ENCODE data around the gene KCNQ1OT1. TPM values are rescaled to one million over a fixed set of nuclear protein-coding genes. Genes with fewer than 3 reads are reported as not detected.

Gene KCNQ1OT1
- total and polyA plus RNA-seq, 2 of the 4 experiments (the other 2 are of a cell fraction): 0.14 to 2.0 TPM

DNA sequence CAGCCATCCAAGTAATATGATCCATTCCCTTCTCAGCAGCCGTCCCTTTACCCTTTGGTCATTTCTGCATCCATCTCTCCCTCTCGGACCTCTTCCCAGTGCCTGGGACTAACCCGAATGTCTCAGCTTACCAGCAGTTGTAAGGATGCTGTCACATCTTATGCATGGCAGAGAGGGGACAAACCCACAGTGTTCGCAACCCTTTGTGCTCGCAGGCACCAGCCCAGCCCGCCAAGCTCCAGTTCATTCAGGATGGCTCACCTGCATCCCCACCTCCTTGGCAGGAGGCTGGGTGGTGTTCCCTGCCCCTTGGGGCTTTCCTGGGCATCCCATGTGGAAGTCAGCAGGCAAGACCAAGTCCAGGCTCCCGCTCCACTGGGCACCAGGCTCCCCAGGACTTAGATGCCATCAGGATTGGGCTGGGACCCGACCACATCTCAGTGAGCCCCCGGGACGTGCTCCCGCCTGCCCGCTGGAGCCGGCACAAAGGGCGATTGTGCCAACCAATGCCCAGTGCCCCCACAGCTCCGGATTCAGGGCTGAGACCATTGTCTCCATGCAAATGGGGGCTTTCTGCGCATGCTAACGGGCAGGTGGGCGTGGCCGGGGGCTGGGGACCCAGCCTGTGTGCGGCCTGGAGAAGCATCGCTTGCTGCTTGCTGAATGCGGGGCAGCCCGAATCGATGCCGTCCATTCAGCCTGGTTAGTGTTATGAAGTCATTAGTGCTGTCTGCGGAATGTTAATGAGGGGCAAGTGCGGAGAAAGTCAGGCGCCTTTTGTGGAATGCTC lies 108.6 kb downstream of the KCNQ1OT1 start:
- Histone ChIP-seq H2AK5ac (ENCODE audit: low read depth, low read length) (no peak overlapping the region), H3K4me1 (ENCODE audit: control insufficient read depth, insufficient read depth, low read length) (no peaks in the 10 kb centered on the region), H3K27ac (ENCODE audit: insufficient read depth, low read length) (no peak overlapping the region), H4K5ac (ENCODE audit: low read depth, low read length) (no peak overlapping the region), H2AK9ac (replicated peaks; ENCODE audit: low read depth, low read length, poor library complexity) (no peak overlapping the region), H2BK120ac (ENCODE audit: low read depth, low read length) (no peak overlapping the region), H2BK15ac (ENCODE audit: low read depth, low read length) (no peak overlapping the region), H3K79me1 (ENCODE audit: low read depth in 1 of 2, low read length in 2 of 2) (no peaks in the 10 kb centered on the region), H2AFZ (replicated peaks; ENCODE audit: low read length, poor library complexity) (no peak overlapping the region), H2BK5ac (ENCODE audit: low read depth, low read length, poor library complexity, severe bottlenecking) (no peak overlapping the region), H3K23ac (ENCODE audit: low read depth, low read length) (no peak overlapping the region), H3K9ac (ENCODE audit: low read depth, low read length) (no peak overlapping the region), H3K14ac (replicated peaks; ENCODE audit: low read depth, low read length) (no peak overlapping the region), H3K56ac (ENCODE audit: extremely low read depth, insufficient read depth, low read length) (no peak overlapping the region), H3K4me2 (ENCODE audit: low read depth, low read length) (no peak overlapping the region), H3K4ac (ENCODE audit: low read depth, low read length) (no peak overlapping the region), H4K20me1 (ENCODE audit: insufficient read depth, low read length) (no peaks in the 10 kb centered on the region), H3K27me3 (ENCODE audit: control insufficient read depth, insufficient read depth, low read length) (peaks cover 26% of the 10 kb centered on the region; the same call in 1 of the 2 replicates), H4K8ac (ENCODE audit: low read depth in 2 of 2, low read length in 2 of 2) (no peak overlapping the region), H3K4me3 (ENCODE audit: insufficient read depth, low read depth, low read length) (no peak overlapping the region), H3K36me3 (ENCODE audit: control insufficient read depth, insufficient read depth, low read length) (no peaks in the 10 kb centered on the region), H4K91ac (ENCODE audit: insufficient read depth, low read depth, low read length) (no peak overlapping the region), H3K9me1 (ENCODE audit: insufficient read depth, low read length) (no peaks in the 10 kb centered on the region), H2BK20ac (ENCODE audit: low read depth, low read length) (no peak overlapping the region), H3K9me3 (ENCODE audit: control insufficient read depth, insufficient read depth, low read length) (peaks cover 3% of the 10 kb centered on the region), H3K18ac (ENCODE audit: low read depth, low read length) (no peak overlapping the region)
- BruUV-seq (replicated peaks): no TSS peak
- CTCF ChIA-PET: no interaction called here
- POLR2A ChIA-PET (ENCODE audit: unreplicated experiment): no interaction called here
- ATAC-seq (ENCODE audit: low read depth) (no peak), DNase-seq (no peak)
- WGBS, 2 experiments (ENCODE audit: extremely low coverage in 2 of 2, insufficient read length in 1 of 2): 76% methylated on average over 14 of the region's 28 CpGs; no CpG with 5 or more reads in 1 of the 2 experiments
- intact Hi-C loops (cut with micrococcal nuclease) (no loop called here), dilution Hi-C loops (cut with HindIII; ENCODE audit: low sequenced_read_pairs, unreplicated experiment) (no loop called here), in situ Hi-C loops (cut with MboI; ENCODE audit: low sequenced_read_pairs) (no loop called here)
- TF ChIP-seq CEBPB (IDR thresholded peaks at IDR 0.05; ENCODE audit: low read depth, low read length): no peak
- TF ChIP-seq, protein P1, sequence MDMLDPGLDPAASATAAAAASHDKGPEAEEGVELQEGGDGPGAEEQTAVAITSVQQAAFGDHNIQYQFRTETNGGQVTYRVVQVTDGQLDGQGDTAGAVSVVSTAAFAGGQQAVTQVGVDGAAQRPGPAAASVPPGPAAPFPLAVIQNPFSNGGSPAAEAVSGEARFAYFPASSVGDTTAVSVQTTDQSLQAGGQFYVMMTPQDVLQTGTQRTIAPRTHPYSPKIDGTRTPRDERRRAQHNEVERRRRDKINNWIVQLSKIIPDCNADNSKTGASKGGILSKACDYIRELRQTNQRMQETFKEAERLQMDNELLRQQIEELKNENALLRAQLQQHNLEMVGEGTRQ (IDR thresholded peaks at IDR 0.05; ENCODE audit: low read depth, low read length): no peak
- no peak for TF ChIP-seq POLR2A (IDR thresholded peaks at IDR 0.05; ENCODE audit: low read depth, low read length)
- no peak for TF ChIP-seq SMC3 (IDR thresholded peaks at IDR 0.05; ENCODE audit: low read depth, low read length)
- TF ChIP-seq, protein P2, sequence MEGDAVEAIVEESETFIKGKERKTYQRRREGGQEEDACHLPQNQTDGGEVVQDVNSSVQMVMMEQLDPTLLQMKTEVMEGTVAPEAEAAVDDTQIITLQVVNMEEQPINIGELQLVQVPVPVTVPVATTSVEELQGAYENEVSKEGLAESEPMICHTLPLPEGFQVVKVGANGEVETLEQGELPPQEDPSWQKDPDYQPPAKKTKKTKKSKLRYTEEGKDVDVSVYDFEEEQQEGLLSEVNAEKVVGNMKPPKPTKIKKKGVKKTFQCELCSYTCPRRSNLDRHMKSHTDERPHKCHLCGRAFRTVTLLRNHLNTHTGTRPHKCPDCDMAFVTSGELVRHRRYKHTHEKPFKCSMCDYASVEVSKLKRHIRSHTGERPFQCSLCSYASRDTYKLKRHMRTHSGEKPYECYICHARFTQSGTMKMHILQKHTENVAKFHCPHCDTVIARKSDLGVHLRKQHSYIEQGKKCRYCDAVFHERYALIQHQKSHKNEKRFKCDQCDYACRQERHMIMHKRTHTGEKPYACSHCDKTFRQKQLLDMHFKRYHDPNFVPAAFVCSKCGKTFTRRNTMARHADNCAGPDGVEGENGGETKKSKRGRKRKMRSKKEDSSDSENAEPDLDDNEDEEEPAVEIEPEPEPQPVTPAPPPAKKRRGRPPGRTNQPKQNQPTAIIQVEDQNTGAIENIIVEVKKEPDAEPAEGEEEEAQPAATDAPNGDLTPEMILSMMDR (conservative IDR thresholded peaks at IDR 0.05; ENCODE audit: low read depth, low read length): no peak
- no peak for TF ChIP-seq NFE2L2 (IDR thresholded peaks at IDR 0.05; ENCODE audit: low read depth, low read length)
